Activated CD4-positive, alpha-beta T cell treated with anti-CD3 and anti-CD28 coated beads, Interleukin-2, amount 10 ng/mL, durations not matched to agents 24 days and 14 days (primary cell): ENCODE results near the gene ATF2. TPM values are rescaled to one million over a fixed set of nuclear protein-coding genes. Genes with fewer than 3 reads are reported as not detected.
"Not testable (repeated sequence)": the region's sequence is repeated elsewhere in the genome, so short reads cannot be mapped to it uniquely, and the experiment has no call there.

ENCODE experiments used
- DNase-seq: peaks from one replicate; pipeline ENCODE4 v3.0.0; 2022
- H3K27ac Mint-ChIP-seq: one replicate; pipeline ENCODE4 v1.8.0; 2022; ENCODE audit warnings: mild to moderate bottlenecking, mixed read lengths
- H3K27me3 Mint-ChIP-seq: one replicate; pipeline ENCODE4 v1.8.0; 2022; ENCODE audit warnings: mixed read lengths
- H3K36me3 Mint-ChIP-seq: one replicate; pipeline ENCODE4 v1.8.0; 2022; ENCODE audit warnings: low read depth, mild to moderate bottlenecking, mixed read lengths
- H3K4me1 Mint-ChIP-seq: one replicate; pipeline ENCODE4 v1.8.0; 2021; ENCODE audit warnings: mixed read lengths
- H3K4me3 Mint-ChIP-seq: one replicate; pipeline ENCODE4 v1.8.0; 2022; ENCODE audit warnings: mild to moderate bottlenecking, moderate library complexity, mixed read lengths
- H3K9me3 Mint-ChIP-seq: one replicate; pipeline ENCODE4 v1.8.0; 2021; ENCODE audit warnings: mixed read lengths
- intact Hi-C: fragments of 100-400 bp; cut with micrococcal nuclease; formaldehyde crosslinking; loops from one replicate; pipeline ENCODE4 v1.15.1; 2023
- total RNA-seq: library from RNA; stranded (reverse); gene quantifications from 2 replicates; pipeline ENCODE4 v1.2.3, GENCODE V29; 2022

Gene ATF2
- total RNA-seq, 1 donor from 2014 or later, result 58.8 TPM

- DNase-seq, result no peak
- H3K36me3 Mint-ChIP-seq, result peaks cover 43% of the 10 kb centered on the region
- intact Hi-C loops, result no loop called here
These were observed 60.9 kb downstream of the ATF2 start for GRCh38 chr2:175107146-175107545.

GRCh38 chr2:175103191-175103590 is 64.8 kb downstream of the ATF2 start:
- H3K36me3 Mint-ChIP-seq, result peaks cover 38% of the 10 kb centered on the region
- intact Hi-C loops, result no loop called here
- no peak for DNase-seq

More at GRCh38 chr2:175107146-175107545, 60.9 kb downstream of the ATF2 start:
- no peaks in the 10 kb centered on the region for H3K27me3 Mint-ChIP-seq
- no peaks in the 10 kb centered on the region for H3K9me3 Mint-ChIP-seq
- no peak overlapping the region for H3K27ac Mint-ChIP-seq
- no peak overlapping the region for H3K4me3 Mint-ChIP-seq
- peaks cover 3% of the 10 kb centered on the region for H3K4me1 Mint-ChIP-seq

GRCh38 chr2:175101514-175101913 is 66.5 kb downstream of the ATF2 start:
- intact Hi-C loops, result no loop called here
- Mint-ChIP-seq H3K4me3 (no peak overlapping the region), H3K9me3 (no peaks in the 10 kb centered on the region), H3K27ac (no peak overlapping the region), H3K27me3 (no peaks in the 10 kb centered on the region), H3K4me1 (peaks cover 2% of the 10 kb centered on the region), H3K36me3 (peaks cover 28% of the 10 kb centered on the region)
- no peak for DNase-seq

More at GRCh38 chr2:175103191-175103590, 64.8 kb downstream of the ATF2 start:
- Mint-ChIP-seq H3K4me1 (peaks cover 2% of the 10 kb centered on the region), H3K27ac (no peak overlapping the region), H3K27me3 (no peaks in the 10 kb centered on the region), H3K9me3 (no peaks in the 10 kb centered on the region), H3K4me3 (no peak overlapping the region)

GRCh38 chr2:175097297-175097696 is 70.7 kb downstream of the ATF2 start:
- no peak for DNase-seq
- Mint-ChIP-seq H3K4me3 (no peak overlapping the region), H3K27ac (no peak overlapping the region), H3K27me3 (no peaks in the 10 kb centered on the region), H3K9me3 (no peaks in the 10 kb centered on the region), H3K4me1 (peaks cover 2% of the 10 kb centered on the region), H3K36me3 (peaks cover 23% of the 10 kb centered on the region)
- intact Hi-C loops, result no loop called here

- peaks cover 49% of the 10 kb centered on the region for H3K36me3 Mint-ChIP-seq
- DNase-seq, H3K4me1 Mint-ChIP-seq, intact Hi-C loops, H3K4me3 Mint-ChIP-seq, H3K27ac Mint-ChIP-seq, H3K9me3 Mint-ChIP-seq, H3K27me3 Mint-ChIP-seq: not testable (repeated sequence)
These were observed 83.9 kb downstream of the ATF2 start for GRCh38 chr2:175084117-175084516.

GRCh38 chr2:175080479-175080878 is 87.5 kb downstream of the ATF2 start:
- Mint-ChIP-seq H3K27me3 (no peaks in the 10 kb centered on the region), H3K27ac (no peak overlapping the region), H3K4me1 (peaks cover 2% of the 10 kb centered on the region), H3K36me3 (peaks cover 67% of the 10 kb centered on the region), H3K9me3 (peaks cover 8% of the 10 kb centered on the region), H3K4me3 (no peak overlapping the region)
- no peak for DNase-seq
- intact Hi-C loops, result no loop called here

GRCh38 chr2:175076272-175076671 is 91.7 kb downstream of the ATF2 start:
- Mint-ChIP-seq H3K9me3 (no peaks in the 10 kb centered on the region), H3K4me3 (no peak overlapping the region), H3K27me3 (no peaks in the 10 kb centered on the region), H3K36me3 (peaks cover 57% of the 10 kb centered on the region), H3K4me1 (no peaks in the 10 kb centered on the region), H3K27ac (no peak overlapping the region)
- DNase-seq, result no peak
- intact Hi-C loops, result no loop called here

- Mint-ChIP-seq H3K4me1 (no peaks in the 10 kb centered on the region), H3K4me3 (no peak overlapping the region), H3K36me3 (peaks cover 50% of the 10 kb centered on the region), H3K27me3 (no peaks in the 10 kb centered on the region), H3K9me3 (no peaks in the 10 kb centered on the region), H3K27ac (no peak overlapping the region)
- intact Hi-C loops, result no loop called here
- DNase-seq, result no peak
These were observed 93.5 kb downstream of the ATF2 start for GRCh38 chr2:175074478-175074877.

GRCh38 chr2:175068534-175068933 is 99.5 kb downstream of the ATF2 start:
- H3K27me3 Mint-ChIP-seq, result no peaks in the 10 kb centered on the region

GRCh38 chr2:175066411-175066810 is 101.6 kb downstream of the ATF2 start:
- H3K27ac Mint-ChIP-seq, result no peak overlapping the region
- H3K36me3 Mint-ChIP-seq, result peaks cover 22% of the 10 kb centered on the region
- no peak overlapping the region for H3K4me3 Mint-ChIP-seq
- no peaks in the 10 kb centered on the region for H3K27me3 Mint-ChIP-seq
- DNase-seq, result no peak
- H3K9me3 Mint-ChIP-seq, result no peaks in the 10 kb centered on the region
- peaks cover 13% of the 10 kb centered on the region for H3K4me1 Mint-ChIP-seq
- intact Hi-C loops, result no loop called here

More at GRCh38 chr2:175068534-175068933, 99.5 kb downstream of the ATF2 start:
- Mint-ChIP-seq H3K36me3 (peaks cover 30% of the 10 kb centered on the region), H3K9me3 (no peaks in the 10 kb centered on the region), H3K27ac (no peak overlapping the region), H3K4me1 (peaks cover 3% of the 10 kb centered on the region), H3K4me3 (no peak overlapping the region)
- no peak for DNase-seq
- intact Hi-C loops, result no loop called here

- Mint-ChIP-seq H3K9me3 (no peaks in the 10 kb centered on the region), H3K4me1 (peaks cover 13% of the 10 kb centered on the region), H3K27me3 (no peaks in the 10 kb centered on the region), H3K27ac (no peak overlapping the region), H3K36me3 (peaks cover 16% of the 10 kb centered on the region), H3K4me3 (no peak overlapping the region)
- DNase-seq, result no peak
- intact Hi-C loops, result no loop called here
These were observed 103.2 kb downstream of the ATF2 start for GRCh38 chr2:175064797-175065196.

- Mint-ChIP-seq H3K27ac (no peak overlapping the region), H3K4me3 (no peak overlapping the region), H3K27me3 (no peaks in the 10 kb centered on the region), H3K9me3 (no peaks in the 10 kb centered on the region), H3K4me1 (peaks cover 13% of the 10 kb centered on the region), H3K36me3 (peaks cover 17% of the 10 kb centered on the region)
- no peak for DNase-seq
- intact Hi-C loops, result no loop called here
These were observed 104.3 kb downstream of the ATF2 start for GRCh38 chr2:175063741-175064140.

- Mint-ChIP-seq H3K27me3 (no peaks in the 10 kb centered on the region), H3K4me3 (no peak overlapping the region), H3K27ac (no peak overlapping the region), H3K4me1 (peaks cover 13% of the 10 kb centered on the region), H3K9me3 (no peaks in the 10 kb centered on the region), H3K36me3 (peaks cover 20% of the 10 kb centered on the region)
- DNase-seq, result no peak
- intact Hi-C loops, result no loop called here
These were observed 105.0 kb downstream of the ATF2 start for GRCh38 chr2:175062787-175063585.

- H3K27ac Mint-ChIP-seq, result no peak overlapping the region
- H3K36me3 Mint-ChIP-seq, result peaks cover 8% of the 10 kb centered on the region
- H3K9me3 Mint-ChIP-seq, result no peaks in the 10 kb centered on the region
- no peak for DNase-seq
- no peaks in the 10 kb centered on the region for H3K27me3 Mint-ChIP-seq
- H3K4me1 Mint-ChIP-seq, result peaks cover 8% of the 10 kb centered on the region
- intact Hi-C loops, result no loop called here
- no peak overlapping the region for H3K4me3 Mint-ChIP-seq
These were observed 110.8 kb downstream of the ATF2 start for GRCh38 chr2:175057078-175057685.
